HG03097 (cell line): ENCODE measurements around the gene DCAF16.

Source experiments
- ATAC-seq: cut with Tn5 transposase; IDR thresholded peaks from one replicate; pipeline ENCODE4 v1.9.1; 2021; ENCODE audit not compliant: unreplicated experiment, low FRiP score

The DCAF16 gene

DNA sequence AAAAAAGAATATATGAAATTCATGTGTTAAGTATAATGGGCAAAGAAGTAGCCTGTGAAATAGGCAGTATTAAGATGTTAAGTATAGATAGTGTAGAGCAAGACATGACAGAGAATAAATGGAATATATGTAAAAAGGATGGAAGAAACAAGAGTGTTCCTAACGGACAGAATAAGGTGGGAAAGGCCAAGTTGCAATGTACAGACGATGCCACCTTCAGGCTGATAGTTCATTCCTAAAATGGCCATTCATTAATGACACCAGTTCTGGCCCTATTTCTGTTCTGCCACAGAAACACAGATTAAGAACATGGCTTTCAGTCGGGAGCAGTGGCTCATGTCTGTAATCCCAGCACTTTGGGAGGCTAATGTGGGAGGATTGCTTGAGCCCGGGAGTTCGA, 24.7 kb downstream of the DCAF16 start:
- no peak for ATAC-seq

GRCh38 chr4:17781300-17782287, 29.0 kb downstream of the DCAF16 start, which contains the start of gene FAM184B:
FAM184B (minus strand) TSS chr4:17781621; CDS start chr4:17781299, 322 bp downstream.
- ATAC-seq, result no peak

DNA sequence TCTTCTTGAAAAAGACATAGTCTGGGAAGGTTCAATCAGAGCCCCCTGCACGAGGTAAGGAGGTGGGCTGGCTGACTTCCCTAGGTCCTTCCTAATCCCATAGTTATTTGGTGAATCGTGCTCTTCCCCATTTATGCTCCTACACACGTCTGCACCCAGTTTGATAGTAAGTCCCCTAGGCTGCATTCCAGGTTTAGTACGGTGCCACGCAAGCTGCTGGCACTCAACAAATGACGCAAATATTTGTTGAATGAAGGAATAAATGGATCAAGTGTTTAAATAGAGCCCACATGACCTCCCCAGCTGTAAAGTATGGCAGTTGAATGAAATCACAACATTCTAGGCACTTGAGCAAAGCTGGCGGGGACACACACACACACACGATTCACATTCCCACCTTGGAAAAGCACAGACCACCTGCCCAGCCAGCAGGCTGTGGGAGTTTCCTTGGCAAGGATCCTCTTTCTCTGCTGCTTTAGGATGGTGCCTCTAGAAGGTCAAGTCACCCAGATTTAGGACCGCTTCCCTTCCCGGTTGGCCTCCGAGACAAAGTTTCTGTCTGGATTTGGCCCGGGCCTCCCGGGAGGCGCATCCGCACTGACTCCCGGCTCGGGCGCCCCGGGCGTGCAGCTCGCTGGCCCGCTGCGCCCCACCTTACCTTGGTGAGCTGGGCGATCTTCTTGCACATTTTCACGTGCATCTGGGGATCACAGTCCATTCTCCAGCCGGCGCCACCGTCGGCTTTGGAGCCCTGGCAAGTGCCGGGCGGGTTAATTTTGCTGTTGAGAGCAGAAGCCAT, 29.9 kb downstream of the DCAF16 start:
- no peak for ATAC-seq

DNA sequence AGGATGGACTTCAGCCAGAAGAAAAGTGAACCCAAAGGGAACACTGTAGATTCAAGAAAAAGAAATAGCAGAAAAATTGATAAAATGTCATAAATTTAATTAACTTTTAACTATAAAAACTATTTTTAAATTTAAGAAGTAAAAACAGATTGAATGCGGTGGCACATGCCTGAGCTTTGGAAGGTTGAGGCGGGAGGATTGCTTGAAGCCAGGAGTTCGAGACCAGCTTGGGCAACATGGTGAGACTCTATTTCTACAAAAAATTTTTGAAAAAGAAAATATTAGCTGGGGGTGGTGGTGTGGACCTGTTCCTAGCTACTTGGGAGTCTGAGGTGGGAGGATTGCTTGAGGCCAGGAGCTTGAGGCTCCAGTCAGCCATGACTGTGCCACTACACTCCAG, 32.1 kb downstream of the DCAF16 start:
- ATAC-seq, result no peak

GRCh38 chr4:17773135-17773698, 37.3 kb downstream of the DCAF16 start:
- ATAC-seq, result no peak

DNA sequence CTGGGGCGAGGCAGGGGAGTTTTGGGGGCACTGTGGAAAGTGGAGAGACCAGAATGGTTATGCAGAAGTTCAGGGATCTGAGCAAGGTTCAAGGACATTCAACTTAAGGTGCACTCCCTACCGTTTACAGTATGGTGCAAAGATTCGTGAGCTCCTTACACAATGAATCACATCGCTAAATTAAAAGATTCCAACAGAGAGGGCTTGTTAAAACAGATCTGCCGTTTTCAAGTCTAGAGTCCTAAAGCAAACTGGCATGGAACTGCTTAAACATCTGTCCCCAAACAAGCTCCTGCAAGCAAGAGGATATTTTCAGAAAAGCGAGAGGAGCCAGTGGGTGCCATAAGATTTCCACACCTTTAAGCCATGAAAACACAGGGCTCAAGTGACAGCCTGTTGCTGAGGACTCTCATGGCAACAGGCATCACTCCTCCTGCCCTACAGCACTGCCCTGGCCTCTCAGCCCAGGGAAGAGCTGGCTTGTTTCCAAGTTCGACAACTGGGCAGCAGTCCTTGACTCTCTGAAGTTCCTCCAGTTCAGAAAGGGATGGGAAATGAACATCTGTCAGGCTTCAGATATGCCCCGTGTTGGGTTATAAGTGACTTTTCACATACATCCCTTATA, 39.2 kb downstream of the DCAF16 start:
- ATAC-seq, result no peak

DNA sequence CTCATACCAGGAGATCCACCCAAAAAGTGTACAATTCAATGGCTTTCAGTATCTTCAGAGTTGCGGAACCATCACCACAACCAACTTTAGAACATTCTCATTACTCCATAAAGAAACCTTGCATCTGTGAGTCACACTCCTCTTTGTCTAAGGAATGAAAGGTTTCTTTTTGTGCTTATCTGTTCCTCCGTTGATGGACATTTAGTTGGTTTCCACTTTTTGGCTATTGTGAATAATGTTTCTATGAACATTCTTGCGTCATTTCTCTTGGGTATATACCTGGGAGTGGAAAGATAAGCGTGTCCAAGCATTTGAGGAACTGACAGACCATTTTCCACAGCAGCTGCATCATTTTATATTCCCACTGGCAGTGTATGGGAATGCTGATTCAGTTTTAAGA, 39.7 kb downstream of the DCAF16 start:
- ATAC-seq, result no peak

- ATAC-seq, result no peak
These were observed 41.0 kb downstream of the DCAF16 start for GRCh38 chr4:17769406-17770174.

- ATAC-seq, result no peak
These were observed 43.6 kb downstream of the DCAF16 start for GRCh38 chr4:17766826-17767458.

DNA sequence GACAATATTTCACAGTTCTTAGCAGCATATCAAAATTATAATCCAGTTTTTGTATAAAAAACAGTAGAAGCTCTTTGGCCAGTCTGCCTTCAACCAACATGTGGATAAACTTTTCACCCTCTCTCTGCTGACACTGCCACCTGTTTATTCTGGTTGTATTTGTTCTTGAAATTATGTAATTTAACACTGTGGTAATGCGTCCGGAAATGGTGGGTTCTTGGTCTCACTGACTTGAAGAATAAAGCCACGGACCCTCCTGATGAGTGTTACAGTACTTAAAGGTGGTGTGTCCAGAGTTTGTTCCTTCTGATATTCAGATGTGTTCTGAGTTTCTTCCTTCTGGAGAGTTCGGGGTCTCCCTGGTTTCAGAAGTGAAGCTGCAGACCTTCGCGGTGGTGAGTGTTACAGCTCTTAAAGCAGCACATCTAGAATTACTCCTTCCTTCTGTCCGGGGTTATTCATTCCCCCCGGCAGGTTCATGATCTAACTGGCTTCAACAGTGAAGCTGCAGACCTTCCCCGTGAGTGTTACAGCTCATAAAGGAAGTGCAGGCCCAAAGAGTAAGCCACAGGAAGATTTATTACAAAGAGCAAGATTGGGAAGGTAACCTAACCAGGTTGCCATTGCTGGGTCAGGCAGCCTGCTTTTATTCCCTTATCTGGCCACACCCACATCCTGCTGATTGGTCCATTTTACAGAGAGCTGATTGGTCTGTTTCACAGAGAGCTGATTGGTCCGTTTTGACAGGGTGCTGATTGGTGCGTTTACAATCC, 44.9 kb downstream of the DCAF16 start:
- no peak for ATAC-seq

- no peak for ATAC-seq
These were observed 46.6 kb downstream of the DCAF16 start for GRCh38 chr4:17763931-17764330.

DNA sequence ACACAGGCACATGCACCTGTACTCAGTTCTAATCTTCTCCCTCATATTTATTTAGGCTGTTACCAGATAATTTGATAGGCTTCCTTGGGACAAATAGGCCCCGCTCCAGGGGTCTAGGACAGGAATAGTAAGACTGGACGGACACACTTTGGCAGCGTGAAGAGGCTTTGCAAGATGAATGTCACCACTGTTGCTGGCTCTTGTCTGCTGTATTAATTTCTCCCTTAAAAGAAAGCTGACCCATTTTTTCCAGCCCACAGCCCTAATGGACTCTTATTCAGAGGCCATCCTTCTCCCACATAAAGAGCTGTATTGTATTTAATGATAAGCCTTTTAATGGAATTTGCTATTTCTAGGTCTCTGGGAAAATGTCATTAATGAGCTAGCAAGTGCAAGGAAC, 47.1 kb downstream of the DCAF16 start:
- no peak for ATAC-seq

DNA sequence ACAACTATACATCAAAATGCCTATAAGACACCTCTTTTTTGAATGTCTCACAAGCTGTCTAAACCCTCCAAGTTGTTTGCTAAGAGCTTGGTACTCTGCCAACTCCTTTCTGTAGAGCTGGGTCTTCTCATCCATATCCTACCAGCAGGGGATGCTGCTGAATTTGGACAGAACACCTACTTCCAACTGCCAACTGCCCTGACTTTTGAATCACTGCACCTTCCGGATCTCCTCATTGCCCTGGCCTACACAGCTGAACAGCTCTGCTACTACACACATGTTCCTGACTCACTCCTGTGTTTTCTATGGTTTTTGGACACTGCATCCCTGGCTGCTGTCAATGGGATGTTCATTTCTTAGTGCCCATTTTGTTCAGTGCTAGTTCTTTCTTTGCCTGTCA, 47.8 kb downstream of the DCAF16 start:
- ATAC-seq, result no peak

DNA sequence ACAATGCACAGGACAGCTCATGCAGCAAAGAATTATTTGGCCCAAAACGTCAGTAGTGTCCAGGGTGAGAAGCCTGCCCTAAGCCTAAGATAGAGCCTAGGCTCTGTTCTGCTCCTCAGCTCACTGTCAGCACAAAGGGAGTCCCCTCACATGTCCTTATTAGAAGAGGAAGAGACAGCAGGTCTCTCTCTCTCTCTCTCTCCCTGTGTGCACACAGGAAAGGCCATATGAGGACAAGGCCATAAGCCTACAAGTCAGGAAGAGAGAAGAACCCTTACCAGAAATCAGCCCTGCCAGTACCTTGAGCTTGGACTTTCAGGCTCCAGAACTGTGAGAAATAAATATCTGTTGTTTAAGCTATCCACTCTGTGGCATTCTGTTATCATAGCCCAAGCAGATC, 49.5 kb downstream of the DCAF16 start:
- ATAC-seq, result no peak

GRCh38 chr4:17760626-17761025, 49.9 kb downstream of the DCAF16 start:
- no peak for ATAC-seq

- no peak for ATAC-seq
These were observed 52.1 kb downstream of the DCAF16 start for GRCh38 chr4:17758485-17758884.

GRCh38 chr4:17757621-17758020, 52.9 kb downstream of the DCAF16 start:
- ATAC-seq, result no peak

DNA sequence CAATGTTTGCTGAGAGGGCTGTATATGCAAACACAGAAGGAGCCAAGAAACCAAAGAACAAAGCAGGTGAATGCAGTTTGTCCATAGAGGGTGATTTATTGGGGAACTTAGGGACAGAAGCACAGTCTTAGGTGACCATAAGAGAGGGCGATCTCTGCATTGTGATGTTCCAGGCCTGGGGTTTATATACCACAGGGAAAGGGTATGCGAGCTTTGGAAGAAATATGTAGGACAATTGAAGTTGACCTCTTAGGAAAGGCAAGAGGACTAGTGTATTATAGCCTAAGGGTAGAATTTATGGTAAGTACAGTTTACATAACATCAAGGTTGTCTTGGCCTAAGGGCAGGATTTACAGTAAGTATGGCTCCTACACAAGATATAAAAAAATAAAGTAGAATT, 56.9 kb downstream of the DCAF16 start:
- ATAC-seq, result no peak
